Naive thymus-derived CD4-positive, alpha-beta T cell (primary cell): Measurements from ENCODE around the gene SEMA4D. TPM values are rescaled to one million over a fixed set of nuclear protein-coding genes. Genes with fewer than 3 reads are reported as not detected.
"Not testable (repeated sequence)": the region's sequence is repeated elsewhere in the genome, so short reads cannot be mapped to it uniquely, and the experiment has no call there.

Experiments
- ATAC-seq: fragments of 150-1000 bp; cut with Tn5 transposase; 2 replicates; pipeline ENCODE4 v1.10.0; 2021; ENCODE audit warnings: mild to moderate bottlenecking, moderate library complexity
- CTCF ChIA-PET: fragments of 350-600 bp; sonication (Branson Sonifier 250); formaldehyde crosslinking; loops from one replicate; lab custom pipeline; 2021; ENCODE audit warnings: antibody characterized with exemption; lab: Charles Lee
- POLR2A ChIA-PET: fragments of 350-600 bp; sonication (Branson Sonifier 250); formaldehyde crosslinking; loops from one replicate; lab custom pipeline; 2021; ENCODE audit warnings: antibody characterized with exemption, inconsistent platforms; lab: Charles Lee
- DNase-seq, 9 donors: peaks; one replicate each; pipeline versions ENCODE4 v3.0.0 to v3.0.0-alpha.2; 2020 to 2022; ENCODE audit warnings: mixed read lengths in 1 of 9
- H3K27ac ChIP-seq: one replicate; pipeline ENCODE4 v1.7.0; 2013; ENCODE audit warnings: mild to moderate bottlenecking, low read depth, low read length, moderate library complexity
- H3K27me3 ChIP-seq, 2 donors: one replicate each; pipeline ENCODE4 v1.7.0; 2013; ENCODE audit warnings: low read length in 2 of 2, mild to moderate bottlenecking in 2 of 2, moderate library complexity in 2 of 2; ENCODE audit not compliant: control insufficient read depth in 2 of 2, insufficient read depth in 2 of 2
- H3K36me3 ChIP-seq, 3 experiments: 1 replicate in 2 of 3; 2 replicates in 1 of 3; pipeline ENCODE4 v1.7.0; 2013; ENCODE audit warnings: low read length in 3 of 3, mild to moderate bottlenecking in 3 of 3, moderate library complexity in 1 of 3; ENCODE audit not compliant: insufficient read depth in 3 of 3, control insufficient read depth in 2 of 3
- H3K4me1 ChIP-seq, 2 donors: one replicate each; pipeline ENCODE4 v1.7.0; 2013; ENCODE audit warnings: low read length in 2 of 2, mild to moderate bottlenecking in 2 of 2, moderate library complexity in 1 of 2; ENCODE audit not compliant: control insufficient read depth in 2 of 2, insufficient read depth in 2 of 2
- H3K4me3 ChIP-seq: 2 replicates; pipeline ENCODE4 v1.7.0; 2013; ENCODE audit warnings: mild to moderate bottlenecking, low read length
- H3K9me3 ChIP-seq, 3 experiments: 1 replicate in 2 of 3; 2 replicates in 1 of 3; pipeline ENCODE4 v1.7.0; 2013; ENCODE audit warnings: low read length in 3 of 3; ENCODE audit not compliant: control insufficient read depth in 2 of 3
- H3K27ac Mint-ChIP-seq, 9 donors: one replicate each; pipeline ENCODE4 v1.8.0; 2020 to 2022; ENCODE audit warnings: mixed read lengths in 9 of 9, mild to moderate bottlenecking in 8 of 9, moderate library complexity in 5 of 9, inconsistent platforms in 2 of 9
- H3K27me3 Mint-ChIP-seq, 5 donors: one replicate each; pipeline ENCODE4 v1.8.0; 2021 to 2022; ENCODE audit warnings: mixed read lengths in 5 of 5, mild to moderate bottlenecking in 1 of 5
- H3K36me3 Mint-ChIP-seq, 5 donors: one replicate each; pipeline ENCODE4 v1.8.0; 2020 to 2022; ENCODE audit warnings: mixed read lengths in 5 of 5, mild to moderate bottlenecking in 3 of 5, inconsistent platforms in 1 of 5
- H3K4me1 Mint-ChIP-seq, 7 donors: one replicate each; pipeline ENCODE4 v1.8.0; 2020 to 2022; ENCODE audit warnings: mixed read lengths in 7 of 7, mild to moderate bottlenecking in 3 of 7, inconsistent platforms in 1 of 7
- H3K4me3 Mint-ChIP-seq, 10 donors: one replicate each; pipeline ENCODE4 v1.8.0; 2020 to 2022; ENCODE audit warnings: mild to moderate bottlenecking in 10 of 10, mixed read lengths in 10 of 10, moderate library complexity in 6 of 10, inconsistent platforms in 2 of 10
- H3K9me3 Mint-ChIP-seq, 11 donors: one replicate each; pipeline ENCODE4 v1.8.0; 2020 to 2022; ENCODE audit warnings: mixed read lengths in 11 of 11, mild to moderate bottlenecking in 4 of 11, inconsistent platforms in 1 of 11, moderate library complexity in 1 of 11
- intact Hi-C, 2 donors: fragments of 100-400 bp; cut with micrococcal nuclease; formaldehyde crosslinking; loops; one replicate each; pipeline ENCODE4 v1.15.1; 2023
- polyA plus RNA-seq, 2 donors: library from polyadenylated mRNA; unstranded; fragments of 300-500 nt; fragmentation: Illumina TruSeq; gene quantifications; one replicate each; pipeline ENCODE4 v1.2.3, GENCODE V29; 2021
- total RNA-seq, 6 experiments: library from RNA in 5 of 6; stranded (reverse) in 5 of 6; gene quantifications; 1 replicate in 5 of 6; 2 replicates in 1 of 6; pipeline ENCODE4 v1.2.3 and lab custom pipeline; 2021 to 2026

Gene SEMA4D
- total and polyA plus RNA-seq, 7 experiments from 2014 or later: 114 to 465 (median 448) TPM

DNA sequence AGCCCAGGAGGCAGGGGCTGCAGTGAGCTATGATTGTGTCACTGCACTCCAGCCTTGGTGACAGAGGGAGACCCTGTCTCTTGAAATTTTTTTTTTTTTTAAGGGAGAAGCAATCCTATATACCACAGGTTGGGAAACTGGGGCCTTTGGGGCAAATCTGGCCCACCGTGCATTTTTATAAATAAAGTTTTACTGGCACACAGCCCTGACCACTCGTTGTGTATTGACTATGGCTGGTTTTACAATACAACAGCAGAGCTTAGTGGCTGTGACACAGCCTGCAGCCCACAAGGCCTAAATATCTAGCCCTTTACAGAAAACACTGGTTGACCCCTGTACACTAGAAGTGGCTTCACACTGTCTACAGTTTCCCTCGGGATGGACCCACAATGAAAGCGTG lies 121.6 kb downstream of the SEMA4D start:
- intact Hi-C loops: loop anchor here in 1 of 2 donors (5.0 kb wide), 1 partner anchor 59 kb away; the partner anchor contains the start of gene SECISBP2
- H3K36me3 ChIP-seq: peaks cover 17 to 49% (median 19%) of the 10 kb centered on the region in 3 experiments
- no peak overlapping the region for H3K4me3 ChIP-seq
- no peaks in the 10 kb centered on the region for H3K27me3 ChIP-seq
- Mint-ChIP-seq H3K4me3 (peak overlapping the region in 1 of 10 donors; percentile 61), H3K9me3 (peaks cover 0 to 10% (median 0%) of the 10 kb centered on the region in 11 donors), H3K27ac (peak overlapping the region in 8 of 9 donors; percentile 62 to 87 (median 78)), H3K4me1 (peaks cover 32 to 78% (median 46%) of the 10 kb centered on the region in 7 donors), H3K36me3 (peaks cover 8 to 36% (median 15%) of the 10 kb centered on the region in 5 donors), H3K27me3 (no peaks in the 10 kb centered on the region)
- no peaks in the 10 kb centered on the region for H3K9me3 ChIP-seq
- H3K4me1 ChIP-seq: peaks cover 8 to 10% of the 10 kb centered on the region in 2 donors
- DNase-seq: no peak
- CTCF ChIA-PET: no interaction called here
- H3K27ac ChIP-seq: peak overlapping the region; percentile 52
- no peak for ATAC-seq
- POLR2A ChIA-PET: interaction anchor here (0.7 to 1.2 kb wide), 3 partner anchors 10 to 172 kb away, joined by 3 to 5 read pairs (median 4); no protein-coding TSS in a partner anchor

DNA sequence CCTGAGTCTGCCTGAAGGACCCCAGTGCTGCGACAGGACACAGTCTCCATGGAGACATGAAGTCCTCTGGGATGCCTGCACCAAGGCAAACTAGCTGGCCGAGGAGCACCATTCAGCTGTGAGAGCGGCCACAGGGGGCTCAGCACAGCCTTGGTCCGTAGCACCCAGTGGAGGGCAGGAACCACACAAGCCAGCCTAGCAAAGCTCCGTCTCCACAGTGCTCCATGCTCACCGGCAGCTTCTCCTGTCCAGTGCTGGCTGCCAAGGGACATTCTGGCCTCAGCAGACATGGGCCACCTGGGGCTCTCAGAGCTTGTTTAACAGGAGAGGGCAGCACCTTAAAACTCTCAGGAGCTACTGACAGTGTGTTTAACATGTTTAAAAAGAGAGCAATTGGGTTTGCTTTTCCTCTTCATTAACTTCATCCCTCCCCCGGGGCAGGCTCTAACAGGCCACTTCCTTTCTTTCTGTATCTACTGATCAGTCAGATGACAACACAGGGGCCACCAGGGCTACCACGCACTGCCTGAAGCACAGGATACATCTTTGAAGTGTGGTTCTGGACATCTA lies 122.6 kb downstream of the SEMA4D start:
- H3K27ac Mint-ChIP-seq: peak overlapping the region; percentile 37 to 90 (median 83)
- peaks cover 8 to 32% (median 15%) of the 10 kb centered on the region in 5 donors for H3K36me3 Mint-ChIP-seq
- DNase-seq: no peak
- H3K4me3 Mint-ChIP-seq: peak overlapping the region in 3 of 10 donors; percentile 10 to 59 (median 24)
- intact Hi-C loops: loop anchor here (2.0 to 5.0 kb wide), 2 partner anchors 58 to 174 kb away; partner anchors contain the start of gene SECISBP2 (in 1 of the 2)
- CTCF ChIA-PET: interaction anchor here (0.5 to 0.7 kb wide), 2 partner anchors 173 to 183 kb away, joined by 3 to 4 read pairs; no protein-coding TSS in a partner anchor
- peak overlapping the region; percentile 52 for H3K27ac ChIP-seq
- H3K4me3 ChIP-seq: no peak overlapping the region
- peaks cover 9 to 45% (median 12%) of the 10 kb centered on the region in 3 experiments for H3K36me3 ChIP-seq
- H3K27me3 ChIP-seq: no peaks in the 10 kb centered on the region
- no peaks in the 10 kb centered on the region for H3K9me3 ChIP-seq
- peaks cover 22 to 68% (median 38%) of the 10 kb centered on the region in 7 donors for H3K4me1 Mint-ChIP-seq
- peaks cover 7 to 10% of the 10 kb centered on the region in 2 donors for H3K4me1 ChIP-seq
- H3K27me3 Mint-ChIP-seq: no peaks in the 10 kb centered on the region
- H3K9me3 Mint-ChIP-seq: peaks cover 0 to 10% (median 0%) of the 10 kb centered on the region in 11 donors
- peak; percentile 42 for ATAC-seq
- POLR2A ChIA-PET: no interaction called here

DNA sequence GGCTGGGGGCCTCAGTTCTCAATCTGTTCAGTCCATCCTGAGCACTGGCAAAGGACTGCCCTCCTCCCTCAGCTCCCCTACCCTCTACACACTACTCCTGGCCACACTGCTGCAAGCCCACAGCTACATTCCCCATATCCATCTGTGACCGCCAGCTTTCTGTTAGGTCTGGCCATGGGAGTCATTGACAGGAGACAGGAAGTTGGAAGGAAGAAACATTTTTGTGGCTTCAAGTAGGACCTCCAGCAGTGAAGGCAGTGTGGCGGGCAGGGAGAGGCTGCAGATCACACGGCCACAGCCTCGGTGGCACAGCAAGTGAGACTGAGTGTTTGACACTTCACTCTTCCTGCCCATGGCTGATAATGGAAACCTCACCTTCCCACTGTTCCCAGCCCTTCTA lies 123.7 kb downstream of the SEMA4D start:
- Histone ChIP-seq H3K36me3 (peaks cover 9 to 38% (median 12%) of the 10 kb centered on the region in 3 experiments), H3K9me3 (no peaks in the 10 kb centered on the region), H3K4me1 (peaks cover 0 to 10% of the 10 kb centered on the region in 2 donors), H3K27me3 (no peaks in the 10 kb centered on the region), H3K27ac (no peak overlapping the region), H3K4me3 (no peak overlapping the region)
- POLR2A ChIA-PET: interaction anchor here (0.6 kb wide), 1 partner anchor 82 kb away, joined by 3 read pairs; no protein-coding TSS in a partner anchor
- intact Hi-C loops: loop anchor here in 1 of 2 donors (2.0 kb wide), 1 partner anchor 175 kb away; no protein-coding TSS in a partner anchor
- Mint-ChIP-seq H3K27ac (peak overlapping the region; percentile 43 to 87 (median 71)), H3K36me3 (peaks cover 4 to 27% (median 10%) of the 10 kb centered on the region in 5 donors), H3K27me3 (no peaks in the 10 kb centered on the region), H3K4me3 (peak overlapping the region in 3 of 10 donors; percentile 42 to 62 (median 45)), H3K9me3 (peaks cover 0 to 10% (median 0%) of the 10 kb centered on the region in 11 donors), H3K4me1 (peaks cover 15 to 57% (median 28%) of the 10 kb centered on the region in 7 donors)
- DNase-seq (no peak), ATAC-seq (no peak)
- CTCF ChIA-PET: interaction anchor here (0.5 kb wide), 1 partner anchor 47 kb away, joined by 5 read pairs; no protein-coding TSS in a partner anchor

DNA sequence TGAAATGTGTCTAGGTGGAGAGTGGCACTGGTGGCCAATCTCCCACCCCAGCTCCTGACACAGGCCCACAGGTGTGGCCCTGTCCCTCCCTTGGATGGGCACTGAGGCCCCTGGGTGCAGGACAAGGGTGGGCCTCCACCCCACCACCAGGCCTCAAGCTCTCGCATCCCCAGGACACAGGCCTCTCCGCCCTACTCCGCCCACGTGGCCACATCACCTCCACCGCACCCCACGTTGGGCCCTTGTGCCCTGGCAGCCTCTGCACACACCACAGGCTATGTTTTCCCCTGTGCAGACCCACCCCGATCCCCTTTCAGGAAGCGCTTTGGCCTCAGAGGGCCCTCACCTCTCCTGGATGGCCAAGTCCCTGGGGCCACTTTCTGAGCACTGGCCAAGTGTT lies 124.9 kb downstream of the SEMA4D start:
- no peak overlapping the region for H3K4me3 ChIP-seq
- H3K27me3 Mint-ChIP-seq: no peaks in the 10 kb centered on the region
- no peaks in the 10 kb centered on the region for H3K9me3 ChIP-seq
- DNase-seq: peak in 2 of 9 donors; percentile 25 to 28
- H3K9me3 Mint-ChIP-seq: peaks cover 0 to 13% (median 0%) of the 10 kb centered on the region in 11 donors
- H3K4me1 ChIP-seq: peaks cover 0 to 10% of the 10 kb centered on the region in 2 donors
- intact Hi-C loops: no loop called here
- H3K36me3 ChIP-seq: peaks cover 5 to 26% (median 5%) of the 10 kb centered on the region in 3 experiments
- ChIA-PET POLR2A (no interaction called here), CTCF (interaction anchor here (1.0 kb wide), 1 partner anchor 150 kb away, joined by 3 read pairs; no protein-coding TSS in a partner anchor)
- peaks cover 19 to 57% (median 27%) of the 10 kb centered on the region in 7 donors for H3K4me1 Mint-ChIP-seq
- ATAC-seq: peak; percentile 5
- H3K4me3 Mint-ChIP-seq: peak overlapping the region in 2 of 10 donors; percentile 34 to 35
- H3K27ac ChIP-seq: peak overlapping the region; percentile 5
- peaks cover 4 to 18% (median 7%) of the 10 kb centered on the region in 5 donors for H3K36me3 Mint-ChIP-seq
- H3K27ac Mint-ChIP-seq: peak overlapping the region; percentile 56 to 91 (median 82)
- no peaks in the 10 kb centered on the region for H3K27me3 ChIP-seq

DNA sequence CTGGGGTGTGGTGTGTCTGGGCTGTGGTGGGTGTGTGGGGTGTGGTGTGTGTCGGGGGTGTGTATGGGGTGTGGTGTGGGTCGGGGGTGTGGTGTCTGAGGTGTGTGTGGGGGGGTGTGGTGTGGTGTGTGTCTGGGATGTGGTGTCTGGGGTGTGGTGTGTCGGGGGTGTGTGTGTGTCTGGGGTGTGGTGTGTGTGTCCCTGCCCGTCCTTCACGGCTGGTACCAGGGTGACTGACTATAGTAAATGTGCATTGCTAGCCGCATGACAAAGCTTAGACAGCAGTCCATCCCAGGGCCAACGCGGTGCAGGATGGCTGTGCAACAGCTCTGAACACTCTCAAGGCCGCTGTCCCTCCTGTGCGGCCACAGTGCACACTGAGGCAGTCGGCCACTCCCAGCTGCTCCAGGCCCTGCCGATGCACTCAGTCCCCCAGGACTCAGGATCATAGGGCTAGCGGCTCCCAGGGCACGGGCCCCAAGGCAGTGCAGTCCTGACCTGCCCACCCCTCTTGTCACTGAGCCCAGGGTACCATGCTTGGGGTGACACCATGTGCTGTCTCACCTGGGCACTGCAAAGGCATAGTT lies 125.6 kb downstream of the SEMA4D start:
- H3K36me3 ChIP-seq: peaks cover 0 to 19% (median 2%) of the 10 kb centered on the region in 3 experiments
- ATAC-seq: peak; percentile 62
- intact Hi-C loops: no loop called here
- Mint-ChIP-seq H3K4me3 (peak overlapping the region in 2 of 10 donors; percentile 9 to 53), H3K27ac (peak overlapping the region; percentile 56 to 91 (median 82)), H3K27me3 (no peaks in the 10 kb centered on the region), H3K4me1 (peaks cover 19 to 53% (median 25%) of the 10 kb centered on the region in 7 donors), H3K36me3 (peaks cover 3 to 13% (median 6%) of the 10 kb centered on the region in 5 donors), H3K9me3 (peaks cover 0 to 11% (median 0%) of the 10 kb centered on the region in 11 donors)
- DNase-seq: peak in 7 of 9 donors; percentile 29 to 58 (median 48)
- H3K27ac ChIP-seq: peak overlapping the region; percentile 5
- no peaks in the 10 kb centered on the region for H3K27me3 ChIP-seq
- no peaks in the 10 kb centered on the region for H3K9me3 ChIP-seq
- ChIA-PET CTCF (no interaction called here), POLR2A (no interaction called here)
- peaks cover 0 to 10% of the 10 kb centered on the region in 2 donors for H3K4me1 ChIP-seq
- H3K4me3 ChIP-seq: no peak overlapping the region

DNA sequence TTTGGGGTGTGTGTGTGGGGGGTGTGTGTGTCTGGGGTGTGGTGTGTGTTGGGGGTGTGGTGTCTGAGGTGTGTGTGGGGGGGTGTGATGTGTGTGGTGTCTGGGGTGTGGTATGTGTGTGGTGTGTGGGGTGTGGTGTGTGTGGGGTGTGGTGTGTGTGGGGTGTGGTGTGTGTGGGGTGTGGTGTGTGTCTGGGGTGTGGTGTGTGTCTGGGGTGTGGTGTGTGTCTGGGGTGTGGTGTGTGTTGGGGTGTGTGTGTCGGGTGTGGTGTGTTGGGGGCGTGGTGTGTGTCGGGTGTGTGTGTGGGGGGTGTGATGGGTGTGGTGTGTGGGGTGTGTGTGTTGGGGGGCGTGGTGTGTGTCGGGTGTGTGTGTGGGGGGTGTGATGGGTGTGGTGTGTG lies 126.1 kb downstream of the SEMA4D start:
- H3K27ac Mint-ChIP-seq, H3K27me3 ChIP-seq, DNase-seq, H3K4me3 ChIP-seq, H3K9me3 Mint-ChIP-seq, H3K4me3 Mint-ChIP-seq, POLR2A ChIA-PET, ATAC-seq, CTCF ChIA-PET, H3K4me1 ChIP-seq, H3K9me3 ChIP-seq, intact Hi-C loops, H3K27me3 Mint-ChIP-seq: not testable (repeated sequence)
- Mint-ChIP-seq H3K4me1 (peaks cover 17 to 48% (median 21%) of the 10 kb centered on the region in 7 donors), H3K36me3 (peaks cover 0 to 10% (median 3%) of the 10 kb centered on the region in 5 donors)
- Histone ChIP-seq H3K27ac (peak overlapping the region; percentile 5), H3K36me3 (peaks cover 0 to 14% (median 5%) of the 10 kb centered on the region in 3 experiments)
